GM21576 (cell line): ENCODE data around the gene TBRG1.

Source experiments
- ATAC-seq: cut with Tn5 transposase; IDR thresholded peaks from one replicate; pipeline ENCODE4 v1.9.1; 2021; ENCODE audit warnings: mild to moderate bottlenecking, moderate library complexity; ENCODE audit not compliant: unreplicated experiment

TBRG1 gene

DNA sequence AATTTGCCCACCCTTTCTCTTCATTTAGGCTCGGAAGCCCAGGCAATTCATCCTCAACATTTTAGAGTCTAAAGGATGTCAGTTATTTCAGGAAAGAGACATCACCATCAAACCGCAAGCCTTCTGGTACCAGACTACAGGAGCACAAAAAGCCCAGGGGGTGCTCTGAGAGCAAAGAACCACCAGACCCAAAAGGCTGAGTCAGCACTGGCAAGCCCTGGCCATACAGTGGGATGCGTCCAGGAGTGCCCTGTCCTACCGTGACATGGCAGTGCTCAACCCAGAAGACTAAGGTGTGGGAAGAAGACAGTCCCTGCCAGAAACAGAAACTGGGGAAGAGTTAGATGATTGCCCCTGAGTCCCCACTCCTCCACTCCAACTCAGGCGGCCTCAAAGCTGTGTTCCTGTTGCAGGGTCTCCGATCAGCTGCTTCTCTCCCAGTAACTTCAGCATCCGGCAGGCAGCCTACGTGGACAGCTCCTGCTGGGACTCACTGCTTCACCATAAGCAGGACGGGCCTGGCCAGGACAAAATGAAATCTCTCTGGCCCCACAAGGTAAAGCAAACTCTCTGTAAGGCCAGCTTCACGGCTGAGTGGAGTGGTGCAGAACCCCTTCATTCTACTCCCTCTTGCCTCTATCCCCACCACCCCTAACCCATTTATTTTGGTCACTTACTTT, 10.0 kb upstream of the TBRG1 start:
- no peak for ATAC-seq

- ATAC-seq: no peak
Observed at GRCh38 chr11:124618863-124619262, 3.8 kb upstream of the TBRG1 start.

- no peak for ATAC-seq
Observed at GRCh38 chr11:124623861-124624525, 1.3 kb downstream of the TBRG1 start.

DNA sequence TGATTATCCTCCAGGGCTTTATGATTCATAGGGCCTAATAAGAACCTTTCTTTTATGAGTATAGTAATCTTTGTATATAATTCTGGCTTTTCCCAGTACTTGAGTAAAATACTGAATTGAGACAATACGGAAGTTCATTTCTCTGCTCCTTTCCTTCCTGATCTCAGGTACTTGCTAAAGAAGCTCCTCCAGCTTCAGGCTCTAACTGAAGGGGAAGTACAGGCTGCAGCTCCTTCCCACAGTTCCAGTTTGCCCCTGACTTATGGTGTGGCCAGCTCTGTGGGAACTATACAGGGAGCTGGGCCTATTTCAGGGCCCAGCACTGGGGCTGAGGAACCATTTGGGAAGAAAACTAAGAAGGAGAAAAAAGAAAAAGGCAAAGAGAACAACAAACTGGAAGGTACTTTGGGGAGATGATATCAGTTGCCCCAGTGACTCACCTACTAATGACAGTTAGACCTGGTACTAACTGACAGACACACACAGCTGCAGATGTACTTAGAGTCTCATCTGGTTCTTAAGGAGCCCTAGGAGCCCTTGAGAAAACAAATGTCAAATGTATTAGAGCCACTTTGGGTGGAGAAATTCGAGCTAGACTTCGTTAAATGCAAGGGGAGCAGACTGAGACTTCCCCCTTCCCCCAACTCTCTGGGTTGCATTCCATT, 3.0 kb downstream of the TBRG1 start:
- no peak for ATAC-seq

GRCh38 chr11:124627546-124627945, 4.9 kb downstream of the TBRG1 start:
- no peak for ATAC-seq

DNA sequence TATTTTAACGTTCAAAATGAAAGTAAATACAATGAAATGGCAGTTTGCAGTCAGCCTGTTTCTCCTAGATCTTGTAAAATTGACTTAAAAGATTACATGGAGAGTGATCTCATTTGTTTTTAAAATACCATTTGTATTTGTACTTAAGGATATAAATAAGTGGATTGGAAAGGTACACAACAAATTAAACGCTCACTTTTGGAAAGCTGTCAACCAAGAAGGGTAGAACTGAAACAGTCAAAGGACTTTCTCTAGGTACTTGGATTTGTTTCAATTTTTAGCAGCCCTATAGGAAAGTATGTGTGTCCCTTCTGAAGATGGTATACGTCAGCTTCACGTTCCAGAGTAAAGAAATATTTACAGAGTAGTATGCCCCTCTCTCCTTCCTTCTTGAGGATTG, 7.3 kb downstream of the TBRG1 start:
- no peak for ATAC-seq

DNA sequence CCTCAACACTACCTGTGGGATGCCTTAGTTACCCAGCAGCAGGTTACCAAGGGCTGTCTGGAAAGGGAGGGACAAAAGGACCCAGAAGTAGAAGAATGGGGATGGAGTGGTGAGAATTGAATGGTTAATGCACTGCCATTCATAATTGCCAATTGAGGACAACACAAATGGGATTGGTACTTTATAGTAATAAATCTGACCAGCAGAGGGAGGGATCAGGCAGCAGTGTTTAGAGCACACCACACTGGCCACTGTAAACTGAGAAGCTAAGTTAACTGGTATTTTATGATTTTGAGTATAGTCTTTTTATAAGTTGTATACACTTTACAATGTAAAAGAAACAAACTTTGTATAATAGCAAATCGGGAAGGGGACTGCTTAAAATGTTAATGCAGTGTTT, 10.7 kb downstream of the TBRG1 start:
- no peak for ATAC-seq

DNA sequence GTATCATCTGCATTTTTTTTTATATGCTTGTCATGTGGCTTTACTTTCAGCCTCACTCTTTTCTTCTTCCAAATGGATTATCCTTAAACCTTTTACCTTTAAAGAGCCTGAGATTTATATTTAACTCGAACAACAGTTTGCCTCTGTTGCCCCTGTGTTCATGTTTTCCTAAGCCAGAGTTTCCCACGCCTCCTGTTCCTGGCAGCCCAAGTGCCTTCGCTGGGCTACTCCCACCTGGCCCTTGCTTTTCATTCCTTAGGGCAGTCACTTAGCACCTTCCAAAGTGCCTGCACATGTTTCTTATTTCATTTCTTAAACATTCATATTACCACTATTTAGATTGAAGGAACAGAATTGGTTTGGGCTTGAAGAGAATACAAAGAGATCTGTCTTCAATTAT, 13.3 kb downstream of the TBRG1 start:
- no peak for ATAC-seq

DNA sequence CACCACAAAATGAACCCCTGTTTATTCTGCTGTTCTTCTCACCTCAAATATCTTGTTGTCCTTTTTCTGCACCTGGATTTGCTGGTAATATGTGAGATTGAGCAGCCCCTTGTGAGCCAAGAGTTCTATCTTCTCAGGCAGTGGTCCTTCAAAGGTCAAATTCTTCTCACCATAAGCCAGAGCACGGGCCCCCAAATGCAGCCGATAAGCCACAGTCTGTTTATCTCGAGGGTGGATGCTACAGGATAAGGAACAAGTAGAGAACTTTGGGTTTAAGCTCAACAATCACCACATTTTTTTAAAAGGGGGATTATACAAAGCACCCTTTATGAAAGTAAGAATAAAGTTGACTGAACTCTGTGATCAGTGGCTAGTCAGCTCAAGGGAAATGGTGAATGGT, 15.8 kb downstream of the TBRG1 start:
- no peak for ATAC-seq

DNA sequence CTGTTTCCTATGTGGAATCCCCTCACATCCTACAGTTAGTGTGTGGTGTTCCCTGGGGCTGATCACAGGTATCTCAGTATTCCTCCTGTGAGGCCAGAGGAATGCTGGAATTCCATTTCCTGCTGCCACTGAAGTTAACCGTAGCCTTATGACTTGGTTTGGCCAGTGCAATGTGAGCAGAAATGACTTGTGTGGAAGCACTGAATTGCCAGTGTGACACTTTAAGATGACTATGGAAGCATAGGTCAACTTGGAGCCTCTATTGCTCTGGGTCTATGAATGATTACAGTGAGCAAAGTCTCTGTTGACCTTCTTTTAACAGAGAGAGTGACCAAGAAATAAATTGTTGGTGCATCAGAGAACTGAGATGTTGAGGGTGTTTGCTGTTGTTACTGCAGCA, 16.5 kb downstream of the TBRG1 start:
- ATAC-seq: no peak

DNA sequence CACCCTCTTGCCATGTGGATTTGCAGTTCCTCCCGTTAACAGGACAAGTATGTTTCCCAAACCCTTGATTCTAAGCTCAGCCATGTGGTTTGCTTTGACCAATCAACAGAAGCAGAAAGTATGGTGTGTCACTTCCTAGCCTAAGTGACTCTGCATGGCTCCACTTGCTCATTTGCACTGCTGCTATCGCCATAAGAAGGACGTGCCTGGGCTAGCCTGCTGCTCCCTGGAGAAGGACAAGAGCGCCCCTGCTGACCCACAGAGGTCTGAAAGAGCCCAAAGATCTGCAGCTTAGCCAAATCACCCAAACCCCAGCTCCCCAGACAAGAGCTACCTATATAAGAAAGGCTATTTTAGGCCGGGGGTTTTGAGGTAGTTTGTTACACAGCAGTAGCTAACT, 18.0 kb downstream of the TBRG1 start:
- ATAC-seq: no peak

DNA sequence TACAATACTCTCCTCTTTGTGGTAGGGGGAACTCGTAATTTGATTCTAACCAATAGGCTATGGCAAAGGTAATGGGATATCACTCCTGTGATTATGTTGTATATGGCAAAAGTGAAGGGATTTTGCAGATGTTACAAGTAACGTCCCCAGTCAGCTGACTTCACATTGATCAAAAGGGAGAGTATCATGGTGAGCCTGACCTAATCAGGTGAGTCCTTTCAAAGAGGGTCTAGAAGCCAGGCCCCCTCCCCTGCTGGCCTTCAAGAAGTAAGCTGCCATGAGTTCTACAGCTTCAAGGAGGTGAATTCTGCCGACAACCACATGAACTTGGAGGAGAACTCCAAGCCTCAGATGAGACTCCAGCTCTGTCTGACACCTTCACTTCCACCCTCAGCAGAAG, 20.0 kb downstream of the TBRG1 start:
- no peak for ATAC-seq

DNA sequence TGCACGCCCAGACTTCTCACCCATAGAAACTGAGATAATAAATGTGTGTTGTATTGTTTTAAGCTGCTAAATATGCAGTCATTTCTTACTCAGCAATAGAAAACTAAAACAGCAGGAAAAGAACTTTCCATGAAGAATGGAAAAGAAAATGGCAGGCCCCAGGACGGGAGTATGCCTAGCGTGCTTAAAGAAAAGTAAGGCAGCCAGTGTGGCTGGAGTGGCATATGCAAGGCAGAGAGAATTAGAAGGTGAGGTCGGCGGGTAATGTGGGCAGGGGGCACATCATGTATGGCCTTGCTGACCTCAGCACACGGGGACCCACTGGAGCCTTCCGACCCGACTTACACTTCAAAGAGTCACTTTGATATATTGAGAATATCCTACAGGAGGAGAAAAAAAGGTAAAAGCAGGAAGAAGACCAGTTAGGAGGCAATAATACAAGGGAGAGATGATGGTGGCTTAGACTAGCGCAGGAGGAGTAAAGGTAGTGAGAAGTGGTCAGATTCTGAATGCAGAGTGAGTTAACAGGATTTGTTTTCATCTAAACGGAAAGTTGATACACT, 20.5 kb downstream of the TBRG1 start:
- no peak for ATAC-seq

- ATAC-seq: no peak
Observed at GRCh38 chr11:124643605-124644425, 21.2 kb downstream of the TBRG1 start.

DNA sequence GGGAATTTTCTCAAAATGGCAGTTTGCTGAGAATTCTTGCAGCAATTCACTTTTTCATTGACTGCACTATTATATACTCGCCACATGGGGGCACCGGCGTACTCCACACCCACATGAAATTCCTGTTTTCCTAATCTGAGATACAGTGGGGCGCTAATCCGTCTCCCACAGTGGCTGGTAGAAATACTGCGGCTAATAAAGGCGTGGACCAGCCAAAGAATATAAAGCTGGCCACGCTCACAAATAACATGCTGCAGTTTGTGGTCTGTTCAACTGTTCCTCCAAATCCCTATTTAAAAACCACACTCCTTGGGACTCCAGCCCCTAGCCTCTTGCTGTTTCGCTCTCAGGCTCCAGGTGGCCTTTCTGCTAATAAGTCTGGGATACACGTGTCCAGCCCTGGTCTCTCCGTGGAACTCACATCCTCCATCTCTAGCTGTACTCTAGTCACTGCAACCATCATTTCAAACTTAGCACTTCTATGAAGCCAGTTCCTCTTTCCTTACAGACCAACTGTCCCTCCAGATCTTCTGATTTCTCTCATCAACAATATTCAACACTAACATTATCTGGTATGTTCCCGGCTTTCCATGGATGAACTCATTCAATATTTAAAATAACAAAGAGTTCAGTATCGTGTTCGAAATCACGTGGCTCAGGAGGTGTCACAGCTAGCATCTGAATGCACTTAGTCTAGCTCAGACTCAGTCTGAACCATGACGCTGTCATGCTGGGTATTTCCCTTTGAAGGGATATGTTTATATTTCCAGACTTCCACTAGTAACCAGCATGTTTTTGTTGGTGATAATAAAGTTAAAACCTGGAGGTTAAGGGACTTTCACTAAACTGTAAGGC, 22.0 kb downstream of the TBRG1 start:
- ATAC-seq: peak; percentile 68

- peak; percentile 44 for ATAC-seq
Observed at GRCh38 chr11:124646148-124646547, 23.5 kb downstream of the TBRG1 start.

- ATAC-seq: no peak
Observed at GRCh38 chr11:124648610-124649009, 25.9 kb downstream of the TBRG1 start.

DNA sequence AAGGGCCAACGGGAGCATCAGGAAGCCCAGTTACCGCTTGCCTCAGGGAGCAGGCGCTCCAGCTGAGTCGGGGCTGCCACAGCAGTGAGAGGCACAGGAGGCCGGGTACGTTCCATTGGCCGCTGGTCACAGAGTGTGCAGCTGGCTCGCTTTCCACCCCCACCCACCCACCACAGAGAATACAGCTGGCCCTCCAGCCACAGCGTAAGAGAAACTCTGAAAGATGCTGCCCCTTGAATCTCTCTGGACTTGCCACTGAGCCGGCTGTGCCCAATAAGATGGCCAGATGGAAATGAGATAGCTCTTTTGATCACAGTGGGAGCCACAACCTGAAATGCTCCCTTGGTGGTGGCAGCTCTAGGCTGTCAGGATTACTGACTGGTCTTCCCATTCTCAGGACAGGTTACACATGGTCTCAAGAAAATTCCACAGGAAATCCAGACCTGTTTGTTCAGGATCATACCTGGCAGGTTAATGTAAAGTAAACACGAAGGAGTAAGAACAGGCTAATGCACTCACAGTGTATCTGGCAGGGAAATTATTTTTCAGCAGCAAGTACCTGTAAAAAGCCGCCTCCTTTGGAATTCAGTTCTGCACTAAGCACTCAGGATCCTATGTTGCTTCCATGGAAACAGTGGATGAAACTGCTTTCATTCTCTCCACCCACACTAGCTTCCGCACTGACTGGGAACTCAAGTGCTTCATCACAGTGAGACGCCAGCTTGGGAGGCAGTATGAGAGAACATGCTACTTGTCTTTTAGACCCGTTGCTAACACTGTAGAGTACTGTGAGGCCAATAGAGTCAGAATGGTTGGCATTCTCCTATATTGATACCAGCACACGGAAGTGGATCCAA, 34.3 kb downstream of the TBRG1 start:
- no peak for ATAC-seq

- no peak for ATAC-seq
Observed at GRCh38 chr11:124657904-124658303, 35.2 kb downstream of the TBRG1 start.
